Subcutaneous abdominal adipose tissue (tissue), 5 donors: Measurements from ENCODE around the gene ALDH7A1.

Source experiments
- H3K27ac ChIP-seq: one replicate; pipeline ENCODE4 v1.7.0; 2013; ENCODE audit warnings: low read depth, mild to moderate bottlenecking, inconsistent platforms, low read length, moderate library complexity
- H3K27me3 ChIP-seq, 5 donors: one replicate each; pipeline ENCODE4 v1.7.0; 2013; ENCODE audit warnings: low read length in 5 of 5, inconsistent platforms in 1 of 5; ENCODE audit not compliant: control insufficient read depth in 5 of 5, insufficient read depth in 4 of 5
- H3K36me3 ChIP-seq, 5 donors: one replicate each; pipeline ENCODE4 v1.7.0; 2013; ENCODE audit warnings: low read length in 5 of 5; ENCODE audit not compliant: control insufficient read depth in 5 of 5, insufficient read depth in 5 of 5
- H3K4me1 ChIP-seq, 5 donors: one replicate each; pipeline ENCODE4 v1.7.0; 2013; ENCODE audit warnings: low read length in 5 of 5, mild to moderate bottlenecking in 3 of 5, moderate library complexity in 1 of 5; ENCODE audit not compliant: control insufficient read depth in 5 of 5, insufficient read depth in 5 of 5
- H3K4me3 ChIP-seq, 5 donors: one replicate each; pipeline ENCODE4 v1.7.0; 2013; ENCODE audit warnings: low read length in 5 of 5, low read depth in 1 of 5
- H3K9ac ChIP-seq, 5 donors: one replicate each; pipeline ENCODE4 v1.7.0; 2013; ENCODE audit warnings: low read length in 5 of 5, mild to moderate bottlenecking in 4 of 5, moderate library complexity in 3 of 5
- H3K9me3 ChIP-seq, 5 donors: one replicate each; pipeline ENCODE4 v1.7.0; 2013; ENCODE audit warnings: low read length in 5 of 5; ENCODE audit not compliant: control insufficient read depth in 5 of 5
- donor health status: healthy.
- donor health status: healthy.
- donor health status: healthy.
- donor health status: healthy.
- donor health status: healthy.

ALDH7A1 gene

DNA sequence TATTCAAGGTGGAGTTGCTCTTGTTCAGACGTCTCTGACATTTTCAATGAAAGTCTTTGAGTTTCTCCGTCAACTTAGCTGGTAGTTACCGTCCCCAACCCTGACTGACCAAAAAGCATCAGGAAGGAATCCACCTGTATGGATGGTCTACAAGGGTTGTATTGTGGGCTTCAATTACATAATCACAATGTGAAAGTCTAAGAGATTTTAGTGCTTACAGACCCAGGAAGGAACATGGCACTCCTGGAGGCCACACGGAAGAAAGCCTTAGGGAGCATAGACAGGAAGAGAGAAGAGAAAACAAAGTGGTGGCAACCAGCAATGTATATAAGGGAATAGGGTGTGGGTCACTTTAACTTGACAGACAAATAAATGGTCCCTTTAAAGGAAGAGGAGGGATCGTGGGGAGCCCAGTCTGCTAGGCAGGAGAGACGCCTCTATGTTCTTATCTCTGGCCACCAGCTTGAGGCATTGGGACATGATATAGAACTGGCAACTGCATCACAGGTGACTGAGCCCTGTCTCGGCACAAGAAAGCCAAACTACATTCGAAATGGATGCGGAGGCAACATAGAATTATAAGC, 80.4 kb downstream of the ALDH7A1 start:
- no peak overlapping the region for H3K4me3 ChIP-seq
- no peak overlapping the region for H3K9ac ChIP-seq
- no peaks in the 10 kb centered on the region for H3K27me3 ChIP-seq
- no peak overlapping the region for H3K27ac ChIP-seq
- H3K4me1 ChIP-seq, result peaks cover 0 to 4% (median 2%) of the 10 kb centered on the region in 5 donors
- H3K36me3 ChIP-seq, result no peaks in the 10 kb centered on the region
- no peaks in the 10 kb centered on the region for H3K9me3 ChIP-seq

DNA sequence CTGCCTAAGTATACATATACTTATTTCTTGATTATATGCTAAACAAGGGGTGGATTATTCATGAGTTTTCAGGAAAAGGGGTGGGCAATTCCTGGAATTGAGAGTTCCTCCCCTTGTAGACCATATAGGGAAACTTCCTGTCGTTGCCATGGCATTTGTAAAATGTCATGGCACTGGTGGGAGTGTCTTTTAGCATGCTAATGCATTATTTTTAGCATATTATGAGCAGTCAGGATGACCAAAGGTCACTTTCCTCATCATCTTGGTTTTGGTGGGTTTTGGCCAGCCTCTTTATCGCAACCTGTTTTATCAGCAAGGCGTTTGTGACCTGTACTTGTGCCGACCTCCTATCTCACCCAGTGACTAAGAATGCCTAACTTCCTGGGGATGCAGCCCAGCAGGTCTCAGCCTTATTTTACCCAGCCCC, 80.9 kb downstream of the ALDH7A1 start:
- Histone ChIP-seq H3K27me3 (no peaks in the 10 kb centered on the region), H3K4me1 (peaks cover 0 to 4% (median 0%) of the 10 kb centered on the region in 5 donors), H3K27ac (no peak overlapping the region), H3K4me3 (no peak overlapping the region), H3K9me3 (no peaks in the 10 kb centered on the region), H3K9ac (no peak overlapping the region), H3K36me3 (no peaks in the 10 kb centered on the region)

DNA sequence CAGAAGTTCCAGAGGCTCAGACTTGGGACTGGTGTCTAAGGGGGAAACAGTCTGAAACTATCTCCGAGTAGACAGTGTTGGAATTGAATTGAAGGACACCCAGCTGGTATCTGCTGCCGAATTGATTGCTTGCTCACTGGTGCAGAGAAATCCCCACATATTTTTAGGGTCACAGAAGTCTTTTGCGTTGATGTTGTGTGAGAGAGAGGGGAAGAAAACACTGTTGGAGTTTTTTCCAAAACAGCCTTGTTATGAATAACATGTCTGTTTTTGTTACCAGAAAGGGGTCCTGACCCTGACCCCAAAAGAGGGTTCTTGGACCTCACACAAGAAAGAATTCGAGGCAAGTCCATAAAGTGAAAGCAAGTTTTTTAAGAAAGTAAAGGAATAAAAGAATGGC, 81.3 kb downstream of the ALDH7A1 start:
- no peak overlapping the region for H3K4me3 ChIP-seq
- no peak overlapping the region for H3K27ac ChIP-seq
- H3K9ac ChIP-seq, result no peak overlapping the region
- peaks cover 0 to 8% (median 0%) of the 10 kb centered on the region in 5 donors for H3K4me1 ChIP-seq
- no peaks in the 10 kb centered on the region for H3K27me3 ChIP-seq
- H3K9me3 ChIP-seq, result no peaks in the 10 kb centered on the region
- no peaks in the 10 kb centered on the region for H3K36me3 ChIP-seq

DNA sequence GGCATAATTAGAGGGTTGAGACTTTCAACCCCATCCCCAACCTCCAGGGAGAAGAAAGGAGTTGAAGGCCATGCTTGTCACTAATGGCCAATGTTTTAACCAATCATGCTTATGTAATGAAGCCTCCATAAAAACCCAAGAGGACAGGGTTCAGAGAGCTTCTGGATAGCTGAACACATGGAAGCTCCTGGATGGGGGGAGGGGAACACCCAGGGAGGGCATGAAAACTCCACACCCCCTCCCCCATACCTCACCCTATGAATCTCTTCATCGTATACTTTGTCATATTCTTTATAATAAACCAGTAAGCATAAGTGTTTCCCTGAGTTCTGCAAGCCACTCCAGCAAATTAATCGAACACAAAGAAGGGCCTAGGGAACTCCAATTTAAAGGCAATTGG, 81.7 kb downstream of the ALDH7A1 start:
- Histone ChIP-seq H3K36me3 (no peaks in the 10 kb centered on the region), H3K4me3 (no peak overlapping the region), H3K4me1 (peaks cover 0 to 12% (median 0%) of the 10 kb centered on the region in 5 donors), H3K27me3 (no peaks in the 10 kb centered on the region), H3K27ac (no peak overlapping the region), H3K9ac (no peak overlapping the region), H3K9me3 (no peaks in the 10 kb centered on the region)

DNA sequence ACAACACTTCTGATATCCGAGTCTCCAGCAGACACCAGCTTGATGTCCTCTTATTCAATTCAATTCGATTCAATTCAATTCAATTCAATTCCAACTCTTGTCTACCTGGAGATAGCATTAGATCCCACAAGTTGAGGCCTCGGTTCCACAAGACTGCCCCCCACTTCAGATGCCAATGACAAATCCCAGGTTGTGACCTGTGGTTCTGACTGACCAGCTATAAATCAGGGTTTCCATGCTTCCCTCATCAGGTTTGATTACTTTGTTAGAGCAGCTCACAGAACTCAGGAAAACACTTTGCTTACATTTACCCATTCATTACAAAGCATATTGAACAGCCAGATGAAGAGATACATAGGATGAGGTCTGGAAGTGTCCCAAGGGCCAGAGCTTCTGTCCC, 82.6 kb downstream of the ALDH7A1 start:
- H3K27ac ChIP-seq, result no peak overlapping the region
- no peaks in the 10 kb centered on the region for H3K27me3 ChIP-seq
- H3K4me1 ChIP-seq, result peaks cover 0 to 12% (median 0%) of the 10 kb centered on the region in 5 donors

DNA sequence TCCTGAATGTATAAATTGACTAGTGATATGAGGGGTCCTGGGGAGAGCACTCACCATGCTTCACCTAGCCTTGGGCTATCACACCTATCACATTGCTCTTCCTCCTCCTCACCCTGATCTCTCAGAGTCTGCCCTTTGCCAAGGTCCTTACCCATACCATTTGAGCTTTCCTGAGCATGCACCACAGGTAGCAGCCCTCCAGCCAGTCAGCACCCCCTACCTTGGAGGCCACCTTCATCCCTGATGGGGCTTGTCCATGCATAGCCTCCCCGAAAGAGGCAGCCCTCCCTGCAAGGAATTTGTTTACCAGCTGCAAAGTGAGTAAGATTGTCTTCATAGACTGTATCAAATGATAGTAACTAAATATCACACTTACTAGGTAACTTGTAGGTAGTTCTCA, 83.1 kb downstream of the ALDH7A1 start:
- Histone ChIP-seq H3K4me1 (peaks cover 0 to 12% (median 0%) of the 10 kb centered on the region in 5 donors), H3K9me3 (no peaks in the 10 kb centered on the region), H3K27ac (no peak overlapping the region), H3K27me3 (no peaks in the 10 kb centered on the region), H3K4me3 (no peak overlapping the region), H3K9ac (no peak overlapping the region), H3K36me3 (no peaks in the 10 kb centered on the region)

More for the DNA sequence above, 82.6 kb downstream of the ALDH7A1 start:
- Histone ChIP-seq H3K36me3 (no peaks in the 10 kb centered on the region), H3K4me3 (no peak overlapping the region), H3K9ac (no peak overlapping the region), H3K9me3 (no peaks in the 10 kb centered on the region)

DNA sequence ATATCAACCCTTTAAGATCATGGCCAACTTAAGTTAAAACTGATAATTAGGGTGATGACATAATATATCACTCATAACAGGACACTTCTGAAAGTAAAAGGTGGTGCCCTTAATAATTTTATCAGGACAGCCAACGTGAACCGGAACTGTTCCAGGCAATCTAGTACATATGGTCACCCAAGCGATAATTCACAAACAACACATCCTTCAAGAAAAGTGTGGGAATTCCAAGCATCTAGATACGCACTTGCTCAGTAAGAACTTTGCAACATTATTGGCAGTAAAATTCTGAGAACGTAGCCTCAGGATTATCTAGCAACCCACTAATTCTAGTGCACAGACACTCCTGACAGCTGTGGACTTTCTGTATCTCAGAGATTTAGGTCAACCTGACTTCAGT, 85.7 kb downstream of the ALDH7A1 start:
- Histone ChIP-seq H3K36me3 (no peaks in the 10 kb centered on the region), H3K27me3 (no peaks in the 10 kb centered on the region), H3K9me3 (no peaks in the 10 kb centered on the region), H3K4me3 (no peak overlapping the region), H3K4me1 (peaks cover 0 to 12% (median 0%) of the 10 kb centered on the region in 5 donors), H3K27ac (no peak overlapping the region), H3K9ac (no peak overlapping the region)

DNA sequence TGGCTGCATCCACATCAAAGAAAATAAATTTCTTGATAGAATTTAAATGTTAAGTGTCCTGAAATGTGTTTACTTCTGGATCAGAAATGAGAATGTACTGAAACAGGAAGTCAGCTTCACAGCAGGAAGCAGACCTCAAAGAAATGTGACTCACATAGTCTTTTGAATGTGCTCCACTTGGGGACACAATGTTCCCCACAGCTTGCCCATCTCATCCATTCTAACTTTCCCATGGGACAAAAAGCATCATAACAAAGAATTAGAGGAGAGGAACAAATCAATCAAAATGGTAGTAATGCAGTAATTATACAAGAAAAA, 86.1 kb downstream of the ALDH7A1 start:
- Histone ChIP-seq H3K9me3 (no peaks in the 10 kb centered on the region), H3K27me3 (no peaks in the 10 kb centered on the region), H3K4me3 (no peak overlapping the region), H3K4me1 (peaks cover 0 to 16% (median 4%) of the 10 kb centered on the region in 5 donors), H3K36me3 (no peaks in the 10 kb centered on the region), H3K27ac (no peak overlapping the region), H3K9ac (no peak overlapping the region)

DNA sequence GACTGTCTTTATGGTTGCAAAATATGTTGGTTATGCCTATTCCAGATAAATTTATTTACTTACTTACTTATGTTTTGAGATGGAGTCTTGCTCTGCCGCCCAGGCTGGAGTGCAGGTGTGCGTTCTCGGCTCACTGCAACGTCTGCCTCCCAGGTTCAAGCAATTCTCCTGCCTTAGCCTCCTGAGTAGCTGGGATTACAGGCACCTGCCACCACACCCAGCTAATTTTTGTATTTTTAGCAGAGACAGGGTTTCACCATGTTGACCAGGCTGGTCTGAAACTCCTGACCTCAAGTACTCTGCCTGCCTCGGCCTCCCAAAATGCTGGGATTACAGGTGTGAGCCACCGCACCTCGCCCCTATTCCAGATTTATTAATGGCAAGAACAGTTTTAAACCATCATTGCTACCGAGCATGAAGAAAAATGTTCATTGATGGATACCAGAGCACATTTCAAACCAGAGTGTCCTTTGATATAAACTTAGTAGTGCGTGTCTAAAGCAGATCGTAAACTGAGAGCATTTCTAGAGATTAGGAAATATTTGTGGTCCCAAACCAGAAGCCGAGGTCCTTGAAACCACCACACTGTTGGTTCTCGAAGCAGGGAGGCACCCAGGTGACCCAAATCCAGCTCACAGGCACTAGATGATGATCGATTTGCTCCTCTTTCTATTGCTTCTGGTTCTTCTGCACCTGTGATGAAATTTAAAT, 86.6 kb downstream of the ALDH7A1 start:
- H3K4me1 ChIP-seq, result peaks cover 4 to 19% (median 9%) of the 10 kb centered on the region in 5 donors
- H3K4me3 ChIP-seq, result no peak overlapping the region
- H3K9ac ChIP-seq, result no peak overlapping the region

DNA sequence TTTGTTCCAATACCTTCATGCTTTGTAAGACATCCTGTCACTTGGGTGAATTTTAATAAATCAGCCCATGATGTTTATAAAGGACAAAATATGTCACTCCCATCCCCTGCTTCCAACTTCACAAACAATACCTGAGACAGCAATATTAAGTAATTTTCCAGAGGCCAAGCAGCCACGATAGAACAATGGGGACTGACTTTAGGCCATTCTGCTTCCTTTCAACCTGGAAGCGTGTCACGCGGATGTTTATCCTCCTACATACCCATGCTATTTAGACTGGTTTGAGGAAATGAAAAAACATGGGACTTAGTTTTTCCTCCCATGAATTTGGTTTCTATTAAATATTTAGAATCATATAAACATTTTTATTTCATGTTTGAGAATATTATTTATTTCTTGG, 88.9 kb downstream of the ALDH7A1 start:
- Histone ChIP-seq H3K36me3 (no peaks in the 10 kb centered on the region), H3K27me3 (no peaks in the 10 kb centered on the region), H3K4me3 (no peak overlapping the region), H3K4me1 (peaks cover 4 to 21% (median 10%) of the 10 kb centered on the region in 5 donors), H3K9me3 (no peaks in the 10 kb centered on the region), H3K9ac (no peak overlapping the region), H3K27ac (no peak overlapping the region)

More for the DNA sequence above, 86.6 kb downstream of the ALDH7A1 start:
- Histone ChIP-seq H3K36me3 (no peaks in the 10 kb centered on the region), H3K27me3 (no peaks in the 10 kb centered on the region), H3K9me3 (no peaks in the 10 kb centered on the region), H3K27ac (no peak overlapping the region)
